ENCODE measurements around the gene HEY2. TPM values are rescaled to one million over a fixed set of nuclear protein-coding genes. Genes with fewer than 3 reads are reported as not detected.

HEY2 gene
- total and polyA plus RNA-seq, 12 donors = 12.4 to 75.1 (median 33.2) TPM

DNA sequence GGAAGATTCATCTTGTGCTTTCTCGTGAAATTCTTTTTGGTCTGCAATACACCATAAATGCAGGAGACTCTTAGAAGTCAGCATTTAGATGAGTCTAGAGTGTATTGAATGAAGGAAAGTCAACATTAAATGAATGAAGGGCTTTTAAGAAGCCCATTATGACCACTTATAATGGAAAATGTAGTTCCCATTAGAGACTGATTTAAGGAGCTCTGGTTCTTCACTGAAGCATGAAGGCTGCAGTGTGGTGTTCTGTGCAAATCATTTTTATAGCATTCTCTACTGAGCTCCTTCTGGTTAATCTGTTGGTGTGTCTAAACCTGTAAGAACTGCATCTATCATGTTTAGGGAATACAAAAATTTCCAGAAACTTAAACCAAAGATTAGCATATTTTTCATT is 61.0 kb downstream of the HEY2 start:
- DNase-seq (no peak), ATAC-seq (no peak)
- Histone ChIP-seq H3K27ac (no peak overlapping the region), H3K27me3 (no peaks in the 10 kb centered on the region), H3K9me3 (no peaks in the 10 kb centered on the region), H3K36me3 (peaks cover 0 to 6% (median 0%) of the 10 kb centered on the region in 9 donors), H3K4me3 (no peak overlapping the region), H3K4me1 (peaks cover 4 to 50% (median 28%) of the 10 kb centered on the region in 9 donors)
- intact Hi-C loops (cut with DNase I) = loop anchor here in 1 of 10 donors (5.0 kb wide), 1 partner anchor 37 kb away; no protein-coding TSS in a partner anchor
- WGBS, 2 donors = 95 to 98% methylated on average over 1 of the region's 1 CpG
- TF ChIP-seq, protein P1, sequence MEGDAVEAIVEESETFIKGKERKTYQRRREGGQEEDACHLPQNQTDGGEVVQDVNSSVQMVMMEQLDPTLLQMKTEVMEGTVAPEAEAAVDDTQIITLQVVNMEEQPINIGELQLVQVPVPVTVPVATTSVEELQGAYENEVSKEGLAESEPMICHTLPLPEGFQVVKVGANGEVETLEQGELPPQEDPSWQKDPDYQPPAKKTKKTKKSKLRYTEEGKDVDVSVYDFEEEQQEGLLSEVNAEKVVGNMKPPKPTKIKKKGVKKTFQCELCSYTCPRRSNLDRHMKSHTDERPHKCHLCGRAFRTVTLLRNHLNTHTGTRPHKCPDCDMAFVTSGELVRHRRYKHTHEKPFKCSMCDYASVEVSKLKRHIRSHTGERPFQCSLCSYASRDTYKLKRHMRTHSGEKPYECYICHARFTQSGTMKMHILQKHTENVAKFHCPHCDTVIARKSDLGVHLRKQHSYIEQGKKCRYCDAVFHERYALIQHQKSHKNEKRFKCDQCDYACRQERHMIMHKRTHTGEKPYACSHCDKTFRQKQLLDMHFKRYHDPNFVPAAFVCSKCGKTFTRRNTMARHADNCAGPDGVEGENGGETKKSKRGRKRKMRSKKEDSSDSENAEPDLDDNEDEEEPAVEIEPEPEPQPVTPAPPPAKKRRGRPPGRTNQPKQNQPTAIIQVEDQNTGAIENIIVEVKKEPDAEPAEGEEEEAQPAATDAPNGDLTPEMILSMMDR (IDR thresholded peaks at IDR 0.05) = no peak

Other genes with a start within 250 kb of the HEY2 start
- 10 to 100 TPM in 7 of 10 donors, 1 to 10 TPM in 3; 6.2 to 21.3 (median 11.1) TPM for gene NCOA7, start 41.3 kb downstream of the HEY2 start, total RNA-seq
- gene NCOA7, start 41.3 kb downstream of the HEY2 start, polyA plus RNA-seq = 10 to 100 TPM in 1 of 2 donors, 1 to 10 TPM in 1; 4.2 to 10.2 TPM
- 10 to 100 TPM; 29.8 to 41.6 (median 33.8) TPM for gene HINT3, start 207.1 kb downstream of the HEY2 start, total RNA-seq
- 10 to 100 TPM in 1 of 2 donors, 1 to 10 TPM in 1; 6.2 to 11.7 TPM for gene HINT3, start 207.1 kb downstream of the HEY2 start, polyA plus RNA-seq
- 10 to 100 TPM in 9 of 10 donors, 1 to 10 TPM in 1; 9.8 to 15.8 (median 11.0) TPM for gene TRMT11, start 236.9 kb downstream of the HEY2 start, total RNA-seq
- gene TRMT11, start 236.9 kb downstream of the HEY2 start, polyA plus RNA-seq = 10 to 100 TPM in 1 of 2 donors, 1 to 10 TPM in 1; 7.2 to 13.2 TPM

All from heart right ventricle (tissue), 16 donors.